Activated CD8-positive, alpha-beta T cell treated with anti-CD3 and anti-CD28 coated beads for 36 hours (primary cell): ENCODE data around the gene TMTC3. TPM values are rescaled to one million over a fixed set of nuclear protein-coding genes. Genes with fewer than 3 reads are reported as not detected.

Experiments
- ATAC-seq: fragments of 200-7000 bp; cut with Tn5 transposase; one replicate; pipeline ENCODE4 v1.10.0; 2021; ENCODE audit warnings: mild to moderate bottlenecking, moderate library complexity
- CTCF ChIA-PET: fragments of 350-600 bp; sonication (Branson Sonifier 250); formaldehyde crosslinking; loops from one replicate; lab custom pipeline; 2021; ENCODE audit warnings: antibody characterized with exemption; lab: Charles Lee
- POLR2A ChIA-PET: fragments of 350-600 bp; sonication (Branson Sonifier 250); formaldehyde crosslinking; loops from one replicate; lab custom pipeline; 2021; ENCODE audit warnings: antibody characterized with exemption; lab: Charles Lee
- DNase-seq: peaks from one replicate; pipeline ENCODE4 v3.0.0-alpha.2; 2020
- H3K27ac Mint-ChIP-seq: one replicate; pipeline ENCODE4 v1.8.0; 2021; ENCODE audit warnings: mild to moderate bottlenecking, mixed read lengths
- H3K27me3 Mint-ChIP-seq: one replicate; pipeline ENCODE4 v1.8.0; 2021; ENCODE audit warnings: mixed read lengths
- H3K36me3 Mint-ChIP-seq: one replicate; pipeline ENCODE4 v1.8.0; 2021; ENCODE audit warnings: low read depth, mixed read lengths
- H3K4me1 Mint-ChIP-seq: one replicate; pipeline ENCODE4 v1.8.0; 2021; ENCODE audit warnings: low read depth, mixed read lengths
- H3K4me3 Mint-ChIP-seq: one replicate; pipeline ENCODE4 v1.8.0; 2021; ENCODE audit warnings: mild to moderate bottlenecking, moderate library complexity, mixed read lengths
- H3K9me3 Mint-ChIP-seq: one replicate; pipeline ENCODE4 v1.8.0; 2021; ENCODE audit warnings: mixed read lengths
- CTCF ChIP-seq: fragments of 200-600 bp; IDR thresholded peaks from one replicate; pipeline ENCODE4 v1.8.0; 2022; ENCODE audit warnings: antibody characterized with exemption, mild to moderate bottlenecking
- intact Hi-C: fragments of 100-400 bp; cut with micrococcal nuclease; formaldehyde crosslinking; loops from one replicate; pipeline ENCODE4 v1.10.0; 2022
- total RNA-seq, 2 experiments: library from RNA; stranded (reverse); gene quantifications; one replicate each; pipeline ENCODE4 v1.2.3, GENCODE V29; 2021

Gene TMTC3
- total RNA-seq, 2 experiments from 2014 or later: 4.7 to 5.0 TPM

DNA sequence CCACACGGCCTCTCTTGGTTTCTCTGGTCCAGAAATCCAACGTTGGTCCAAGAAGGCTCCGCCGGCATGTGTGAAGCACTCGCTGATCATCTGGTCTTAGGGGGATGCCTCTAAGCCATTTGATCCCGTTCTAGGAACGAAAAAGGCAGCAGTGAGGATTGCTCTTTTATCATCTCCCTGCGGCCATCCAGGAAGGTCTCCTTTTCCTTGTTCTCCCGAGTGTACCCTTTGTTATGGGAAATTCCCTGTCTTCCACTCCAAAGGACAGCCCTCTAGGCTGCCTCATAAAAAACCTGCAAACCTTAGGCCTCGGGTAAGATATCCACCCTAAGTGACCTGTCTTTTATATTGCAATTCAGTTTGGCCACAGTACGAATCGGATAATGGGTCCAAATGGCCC, 85.8 kb downstream of the TMTC3 start:
- intact Hi-C loops: no loop called here
- Mint-ChIP-seq H3K4me3 (no peak overlapping the region), H3K4me1 (peaks cover 7% of the 10 kb centered on the region), H3K27me3 (no peaks in the 10 kb centered on the region), H3K9me3 (no peaks in the 10 kb centered on the region), H3K36me3 (no peaks in the 10 kb centered on the region), H3K27ac (no peak overlapping the region)
- no peak for ATAC-seq
- ChIA-PET POLR2A (no interaction called here), CTCF (no interaction called here)
- no peak for DNase-seq
- no peak for TF ChIP-seq CTCF

GRCh38 chr12:88228720-88229119, 86.6 kb downstream of the TMTC3 start:
- Mint-ChIP-seq H3K9me3 (no peaks in the 10 kb centered on the region), H3K4me1 (peaks cover 7% of the 10 kb centered on the region), H3K4me3 (no peak overlapping the region), H3K27ac (no peak overlapping the region), H3K27me3 (no peaks in the 10 kb centered on the region), H3K36me3 (no peaks in the 10 kb centered on the region)
- ChIA-PET CTCF (no interaction called here), POLR2A (no interaction called here)
- DNase-seq: no peak
- no peak for ATAC-seq
- intact Hi-C loops: no loop called here
- TF ChIP-seq CTCF: no peak

- no peak for TF ChIP-seq CTCF
- Mint-ChIP-seq H3K4me3 (no peak overlapping the region), H3K9me3 (no peaks in the 10 kb centered on the region), H3K36me3 (no peaks in the 10 kb centered on the region), H3K27me3 (no peaks in the 10 kb centered on the region), H3K27ac (no peak overlapping the region), H3K4me1 (peaks cover 10% of the 10 kb centered on the region)
- intact Hi-C loops: no loop called here
- DNase-seq (no peak), ATAC-seq (no peak)
- CTCF ChIA-PET: no interaction called here
- POLR2A ChIA-PET: no interaction called here
These were observed 88.2 kb downstream of the TMTC3 start for GRCh38 chr12:88230271-88230670.

DNA sequence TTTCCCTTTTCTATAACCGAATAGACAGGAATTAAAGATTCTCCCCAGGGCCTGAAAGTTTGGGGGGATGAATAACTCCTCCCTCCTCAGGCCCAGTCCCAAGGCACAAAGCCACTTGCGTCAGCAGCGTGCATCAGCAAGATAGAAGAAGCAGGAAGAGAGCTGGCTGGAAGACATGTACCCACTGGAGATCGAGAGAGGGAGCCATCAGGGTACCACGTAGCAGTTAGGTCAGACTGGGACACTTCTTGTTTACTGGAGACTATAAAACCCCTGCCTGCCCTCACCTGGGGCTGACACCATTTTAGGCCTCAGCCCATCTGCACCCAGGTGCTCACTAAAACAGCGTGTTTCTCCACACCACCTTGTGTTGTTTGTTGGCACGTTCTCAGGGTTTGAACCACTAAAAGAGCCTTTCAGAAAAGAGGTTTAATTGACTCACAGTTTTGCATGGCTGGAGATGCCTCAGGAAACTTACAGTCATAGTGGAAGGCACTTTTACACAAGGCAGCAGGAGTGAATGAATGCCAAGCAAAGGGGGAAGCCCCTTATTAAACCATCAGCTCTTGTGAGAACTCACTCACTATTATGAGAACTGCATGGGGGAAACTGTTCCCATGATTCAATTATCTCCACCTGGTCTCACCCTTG, 93.2 kb downstream of the TMTC3 start:
- POLR2A ChIA-PET: no interaction called here
- Mint-ChIP-seq H3K4me3 (no peak overlapping the region), H3K36me3 (peaks cover 1% of the 10 kb centered on the region), H3K4me1 (peaks cover 17% of the 10 kb centered on the region), H3K9me3 (peaks cover 5% of the 10 kb centered on the region), H3K27me3 (peaks cover 3% of the 10 kb centered on the region), H3K27ac (peak overlapping the region; percentile 58)
- intact Hi-C loops: no loop called here
- CTCF ChIA-PET: no interaction called here
- TF ChIP-seq CTCF: no peak
- peak; percentile 90 for ATAC-seq
- peak; percentile 44 for DNase-seq

GRCh38 chr12:88237954-88238353, 95.8 kb downstream of the TMTC3 start:
- ATAC-seq (peak; percentile 29), DNase-seq (peak; percentile 8)
- Mint-ChIP-seq H3K4me1 (peaks cover 30% of the 10 kb centered on the region), H3K4me3 (no peak overlapping the region), H3K27me3 (peaks cover 3% of the 10 kb centered on the region), H3K27ac (peak overlapping the region; percentile 77), H3K9me3 (peaks cover 5% of the 10 kb centered on the region), H3K36me3 (peaks cover 1% of the 10 kb centered on the region)
- CTCF ChIA-PET: interaction anchor here (1.3 kb wide), 1 partner anchor 390 kb away, joined by 3 read pairs; no protein-coding TSS in a partner anchor
- intact Hi-C loops: no loop called here
- POLR2A ChIA-PET: no interaction called here
- no peak for TF ChIP-seq CTCF
